ENCODE measurements around the gene KRT33A. TPM values are rescaled to one million over a fixed set of nuclear protein-coding genes. Genes with fewer than 3 reads are reported as not detected.

KRT33A gene
- total RNA-seq, 1 experiment from 2014 or later, result not detected

- Mint-ChIP-seq H3K36me3 (ENCODE audit: insufficient read depth in 1 of 3, low read depth in 3 of 3) (no peaks in the 10 kb centered on the region), H3K9me3 (no peaks in the 10 kb centered on the region; a peak in 2 of 5 replicates)
- no peak for DNase-seq
Measured at GRCh38 chr17:41354536-41354935, 3.9 kb upstream of the KRT33A start.

More at GRCh38 chr17:41354536-41354935, 3.9 kb upstream of the KRT33A start:
- H3K23ac ChIP-seq (ENCODE audit: insufficient read length, low read depth, low read length), result no peak overlapping the region
- H4K91ac ChIP-seq (ENCODE audit: insufficient read length, low read depth, low read length), result no peak overlapping the region
- no peak overlapping the region for H3K4me2 ChIP-seq (ENCODE audit: insufficient read depth, insufficient read length, low read length)
- no peak overlapping the region for H3K4me3 Mint-ChIP-seq
- H3K23me2 ChIP-seq (ENCODE audit: insufficient read length, low read depth, low read length, poor library complexity, severe bottlenecking), result no peaks in the 10 kb centered on the region
- no peaks in the 10 kb centered on the region for H3K9me3 ChIP-seq (ENCODE audit: control insufficient read depth, low read depth, low read length)
- no peaks in the 10 kb centered on the region for H4K20me1 ChIP-seq (ENCODE audit: control insufficient read depth, insufficient read depth, insufficient read length)
- H2BK5ac ChIP-seq (ENCODE audit: insufficient read length, low read length), result no peak overlapping the region
- H2AK5ac ChIP-seq (ENCODE audit: insufficient read length, low read length), result no peak overlapping the region
- H3K27ac Mint-ChIP-seq, result no peak overlapping the region
- TF ChIP-seq CTCF (conservative IDR thresholded peaks at IDR 0.05), result no peak
- no peaks in the 10 kb centered on the region for H3K79me1 ChIP-seq (ENCODE audit: insufficient read depth, low read depth, low read length, poor library complexity, severe bottlenecking)
- H3K27me3 ChIP-seq (ENCODE audit: insufficient read depth, low read length), result no peaks in the 10 kb centered on the region
- no peak overlapping the region for H2BK12ac ChIP-seq (ENCODE audit: insufficient read length, low read depth, low read length)
- no peak overlapping the region for H4K8ac ChIP-seq (replicated peaks; ENCODE audit: insufficient read length, low read depth, low read length)
- H2BK15ac ChIP-seq (ENCODE audit: low read depth, low read length), result no peak overlapping the region
- peaks cover 9% of the 10 kb centered on the region for H3K27me3 Mint-ChIP-seq (ENCODE audit: low read depth)
- no peak overlapping the region for H3K18ac ChIP-seq (ENCODE audit: insufficient read length, low read depth, low read length)
- H3K14ac ChIP-seq (ENCODE audit: insufficient read depth, low read length), result no peak overlapping the region
- H2BK20ac ChIP-seq (ENCODE audit: low read depth, low read length, poor library complexity, severe bottlenecking), result no peak overlapping the region
- no peak overlapping the region for H3K4ac ChIP-seq (ENCODE audit: low read depth, low read length)
- H3K79me2 ChIP-seq (ENCODE audit: insufficient read depth, low read length), result no peaks in the 10 kb centered on the region
- no peaks in the 10 kb centered on the region for H3K4me1 ChIP-seq (ENCODE audit: insufficient read depth, low read length)
- no peak overlapping the region for H3K9ac ChIP-seq (ENCODE audit: extremely low read depth, insufficient read length, low read length)
- H3K4me1 Mint-ChIP-seq, result no peaks in the 10 kb centered on the region
- no peak overlapping the region for H2BK120ac ChIP-seq (ENCODE audit: low read depth, low read length, poor library complexity, severe bottlenecking)
- H4K5ac ChIP-seq (ENCODE audit: insufficient read length, low read depth, low read length), result no peak overlapping the region
- H3T11ph ChIP-seq (ENCODE audit: low read length), result no peak overlapping the region
- no peak overlapping the region for H3K27ac ChIP-seq (ENCODE audit: insufficient read length, low read depth, low read length)
- no peak overlapping the region for H3K56ac ChIP-seq (ENCODE audit: insufficient read length, low read depth, low read length)
- H2AFZ ChIP-seq (ENCODE audit: low read length), result no peak overlapping the region
- no CpG with 5 or more reads among the region's 4 CpGs for WGBS (ENCODE audit: extremely low coverage, insufficient read length, low lambda C conversion rate)
